HG03571 (cell line): ENCODE measurements around the gene ARHGEF7.
"Not testable (repeated sequence)": the region's sequence is repeated elsewhere in the genome, so short reads cannot be mapped to it uniquely, and the experiment has no call there.

ENCODE experiments used
- ATAC-seq: cut with Tn5 transposase; IDR thresholded peaks from one replicate; pipeline ENCODE4 v1.9.1; 2021; ENCODE audit not compliant: unreplicated experiment

ARHGEF7 gene

GRCh38 chr13:111249637-111250360 lies 134.7 kb downstream of the ARHGEF7 start:
- no peak for ATAC-seq

- no peak for ATAC-seq
These were observed 136.7 kb downstream of the ARHGEF7 start for GRCh38 chr13:111251646-111252445.

DNA sequence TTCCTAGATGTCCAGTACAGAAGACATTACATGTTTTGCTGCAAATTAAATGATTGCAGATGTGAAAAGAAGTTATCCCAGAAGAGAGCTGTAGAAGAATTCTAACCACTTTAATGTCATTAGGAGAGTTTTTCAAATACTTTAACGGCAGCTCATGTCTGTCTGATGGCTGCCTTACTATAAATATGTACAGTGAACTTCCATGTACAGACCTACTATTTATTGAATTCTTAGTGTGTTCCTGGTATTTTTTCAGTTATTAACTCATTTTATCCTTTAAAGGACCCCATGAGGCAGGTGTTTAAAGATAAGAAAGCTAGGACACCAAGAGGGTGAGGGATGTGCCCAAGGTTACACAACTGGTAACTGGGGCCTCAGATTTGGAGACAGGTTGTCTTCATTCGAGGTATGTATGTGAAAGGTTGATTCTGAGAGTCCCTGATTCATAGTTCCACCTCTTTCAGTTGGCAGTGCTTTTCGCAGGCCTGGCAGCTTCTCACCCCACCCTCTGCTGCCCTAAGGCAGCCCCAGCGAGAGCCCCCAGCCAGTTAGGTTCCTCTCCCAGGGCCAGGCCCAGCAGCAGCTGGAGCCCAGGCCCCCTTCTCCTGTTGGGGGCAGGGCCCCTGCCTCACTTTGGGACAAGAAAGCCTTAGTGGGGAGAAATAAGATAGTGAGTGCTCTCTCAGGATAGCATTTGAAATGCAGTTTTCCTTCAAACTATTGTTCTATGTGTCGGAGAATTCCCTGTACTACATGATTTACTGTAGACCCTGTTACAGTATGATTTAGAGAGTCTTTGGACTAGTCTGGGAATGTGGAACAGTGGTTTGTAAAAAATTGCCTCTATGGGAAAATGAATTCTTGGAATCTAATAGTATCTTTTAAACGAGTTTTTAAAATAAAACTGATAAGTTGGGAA lies 137.6 kb downstream of the ARHGEF7 start:
- ATAC-seq, result no peak

GRCh38 chr13:111253365-111253872 lies 138.3 kb downstream of the ARHGEF7 start:
- no peak for ATAC-seq

DNA sequence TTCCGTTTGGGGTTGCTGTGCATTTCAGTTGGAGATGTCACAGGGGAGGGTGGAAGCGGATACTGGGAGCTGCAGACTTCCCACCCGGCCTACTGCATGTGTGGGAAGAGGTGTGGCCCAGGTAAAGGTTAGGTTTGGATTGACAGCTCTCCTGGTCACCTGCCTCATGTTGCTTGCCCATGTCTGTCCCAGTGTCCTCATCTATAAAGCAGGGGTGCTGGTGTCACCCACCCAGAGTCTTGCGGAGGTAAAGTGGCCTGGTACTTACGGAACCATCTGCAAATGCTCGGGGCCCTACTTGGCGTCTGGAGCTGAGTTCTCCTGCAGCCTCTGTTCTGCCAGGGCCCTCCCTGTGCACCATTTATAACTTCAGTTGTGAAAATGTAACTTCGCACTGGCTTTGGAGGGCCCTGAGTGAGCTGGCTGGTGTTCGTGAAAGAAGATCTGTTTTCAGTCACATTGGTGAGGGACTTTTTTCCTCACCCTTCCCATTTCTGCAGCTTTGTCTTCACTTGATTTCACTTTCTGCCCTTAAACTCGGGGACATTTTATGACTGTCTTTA lies 140.2 kb downstream of the ARHGEF7 start:
- no peak for ATAC-seq

GRCh38 chr13:111256458-111256857 lies 141.3 kb downstream of the ARHGEF7 start:
- no peak for ATAC-seq

DNA sequence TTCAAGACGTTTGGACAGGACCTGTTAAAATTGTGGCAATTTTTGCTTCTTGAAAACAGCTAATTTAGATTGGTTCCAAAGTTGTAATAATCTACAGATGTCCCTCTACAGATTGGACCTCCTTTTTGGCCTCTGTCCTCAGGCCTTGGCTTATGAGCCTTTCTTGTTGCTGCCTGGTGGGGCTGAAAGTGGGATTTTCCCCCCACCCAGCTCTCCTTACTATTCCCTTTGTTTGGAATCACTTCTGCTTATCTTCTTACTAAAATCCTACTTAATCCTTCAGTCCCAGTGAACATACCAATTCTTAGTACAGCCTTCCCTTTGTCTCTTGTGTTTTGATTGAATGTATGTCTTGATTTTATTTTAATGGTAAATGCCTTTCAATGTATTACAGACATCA lies 141.8 kb downstream of the ARHGEF7 start:
- no peak for ATAC-seq

DNA sequence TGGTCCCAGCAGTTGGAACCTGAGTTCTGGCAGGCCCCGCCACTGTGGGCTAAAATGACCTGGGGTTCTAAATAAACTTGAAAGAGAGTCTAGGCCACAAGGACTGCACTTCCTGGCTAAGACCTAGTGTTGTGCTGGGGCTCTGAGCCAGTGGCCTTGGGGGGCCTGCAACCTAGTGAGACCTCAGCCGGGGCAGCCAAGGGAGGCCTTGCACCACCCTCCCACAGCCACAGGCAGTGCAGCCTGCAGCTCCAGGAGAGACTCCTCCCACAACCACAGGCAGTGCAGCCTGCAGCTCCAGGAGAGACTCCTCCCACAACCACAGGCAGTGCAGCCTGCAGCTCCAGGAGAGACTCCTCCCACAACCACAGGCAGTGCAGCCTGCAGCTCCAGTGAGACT lies 142.8 kb downstream of the ARHGEF7 start:
- ATAC-seq, result not testable (repeated sequence)

DNA sequence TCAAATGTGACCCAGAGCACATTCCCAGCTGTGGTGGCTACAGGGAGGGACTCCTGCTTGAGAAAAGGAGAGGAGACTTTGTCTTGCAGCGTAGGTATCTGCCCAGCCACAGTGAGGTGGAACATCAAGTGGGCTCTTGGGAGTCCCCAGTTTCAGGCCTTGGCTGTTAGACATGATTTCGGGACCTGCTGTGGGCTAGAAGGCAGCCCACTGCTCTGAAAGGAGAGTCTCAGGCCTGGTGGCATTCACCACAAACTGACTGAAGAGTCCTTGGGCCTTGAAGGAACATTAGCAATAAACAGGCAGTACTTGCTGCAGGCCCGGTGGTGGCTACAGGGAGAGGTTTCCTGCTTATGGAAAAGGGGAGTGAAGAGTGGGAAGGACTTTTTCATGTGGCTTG lies 143.5 kb downstream of the ARHGEF7 start:
- no peak for ATAC-seq

GRCh38 chr13:111259058-111259457 lies 143.9 kb downstream of the ARHGEF7 start:
- no peak for ATAC-seq

DNA sequence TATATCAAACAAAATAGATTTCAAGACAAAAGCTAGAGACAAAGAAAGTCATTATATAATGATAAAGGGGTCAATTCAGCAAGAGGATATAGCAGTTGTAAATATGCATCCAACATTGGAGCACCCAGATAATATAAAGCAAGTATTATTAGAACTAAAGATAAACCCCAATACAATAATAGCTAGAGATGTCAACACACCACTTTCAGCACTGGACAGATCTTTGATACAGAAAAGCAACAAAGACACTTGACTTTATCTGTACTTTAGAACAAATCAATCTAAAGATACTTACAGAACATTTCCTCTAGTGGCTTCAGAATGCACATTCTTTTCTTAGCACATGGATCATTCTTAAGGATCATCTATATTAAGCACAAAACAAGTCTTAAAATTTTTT lies 146.2 kb downstream of the ARHGEF7 start:
- ATAC-seq, result no peak

DNA sequence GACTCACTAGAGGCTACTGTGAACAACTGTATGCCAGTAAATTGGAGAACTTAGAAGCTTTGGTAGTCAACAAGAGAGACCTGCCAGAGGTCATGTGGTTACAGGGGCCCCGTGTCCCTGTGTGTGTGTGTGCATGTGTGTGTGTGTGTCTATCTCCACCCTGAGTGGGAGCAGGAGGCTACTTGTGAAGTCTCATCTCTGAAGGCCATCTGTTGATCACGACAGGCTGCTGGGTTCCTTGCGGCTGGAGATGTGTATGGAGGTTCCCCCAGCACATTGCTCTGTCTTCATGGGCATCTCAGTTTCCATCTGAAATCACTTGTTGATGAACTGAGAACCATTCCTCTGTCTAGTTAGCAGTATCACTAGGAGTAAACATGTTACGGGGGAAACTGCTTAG lies 147.2 kb downstream of the ARHGEF7 start:
- no peak for ATAC-seq

DNA sequence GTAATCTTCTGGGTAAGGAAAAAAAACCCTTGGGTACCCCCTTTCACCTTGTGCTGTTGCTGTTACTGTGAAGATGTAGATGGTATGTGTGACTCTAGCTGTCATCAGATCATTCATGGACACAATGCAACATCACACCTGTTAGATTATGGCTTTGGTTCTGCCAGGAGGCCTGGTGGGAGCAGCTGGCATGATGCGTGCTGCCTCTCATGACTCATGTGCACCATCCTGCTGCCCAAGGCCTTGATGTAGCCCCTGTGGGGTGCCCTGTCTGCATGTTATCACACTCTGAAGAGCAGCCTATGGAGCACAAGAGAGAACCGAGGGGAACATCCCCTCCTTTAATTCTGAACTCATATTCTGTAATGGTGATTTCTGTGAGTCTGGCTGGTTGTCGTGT lies 147.6 kb downstream of the ARHGEF7 start:
- ATAC-seq, result no peak

DNA sequence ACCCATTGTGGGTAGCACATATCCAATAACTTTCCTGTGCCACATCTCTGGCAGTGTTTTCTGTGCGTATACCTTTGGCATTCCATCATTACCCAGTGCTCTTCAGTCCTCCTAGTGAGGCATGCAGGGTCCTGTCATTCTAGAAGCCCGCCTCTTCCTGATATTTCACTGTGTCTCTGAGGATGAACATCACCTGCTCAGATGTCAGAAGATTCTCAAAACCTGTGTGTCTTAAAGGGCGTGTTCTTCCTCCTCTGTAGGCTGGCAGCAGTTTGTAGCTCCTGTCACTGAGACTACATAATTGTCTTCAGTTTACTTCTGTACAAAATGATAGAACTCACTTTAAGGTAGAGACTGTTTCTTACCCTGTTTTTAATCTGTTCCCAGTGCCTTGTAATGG lies 148.5 kb downstream of the ARHGEF7 start:
- no peak for ATAC-seq

DNA sequence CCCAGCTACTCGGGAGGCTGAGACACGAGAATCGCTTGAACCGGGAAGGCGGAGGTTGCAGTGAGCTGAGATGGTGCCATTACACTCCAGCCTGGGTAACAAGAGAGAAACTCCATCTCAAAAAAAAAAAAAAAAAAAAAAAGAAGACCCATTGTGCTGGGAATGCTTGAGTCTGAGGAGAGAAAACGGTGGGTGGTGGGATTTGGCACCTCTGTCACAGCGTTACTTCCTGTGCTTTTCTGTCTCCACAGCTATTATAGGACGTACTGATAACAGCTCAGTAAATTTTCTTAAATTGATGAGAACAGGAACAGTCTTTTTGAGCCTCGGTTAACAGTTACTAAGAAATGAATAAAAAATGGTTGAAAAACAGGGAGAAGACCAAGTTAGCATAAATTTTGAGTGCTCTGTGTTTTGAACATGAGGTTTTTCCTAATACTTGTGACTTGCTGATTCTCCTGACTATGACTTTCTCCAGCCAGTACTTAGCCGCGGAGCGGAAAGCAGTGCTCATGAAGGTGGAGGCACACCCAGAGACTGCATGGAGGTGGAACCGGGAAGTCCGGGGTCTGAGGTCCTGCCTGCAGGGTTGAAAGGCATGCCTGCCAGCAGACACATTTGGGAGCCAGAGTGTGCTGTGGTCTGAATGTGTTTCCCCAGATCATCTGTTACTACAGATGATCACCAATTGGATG lies 150.0 kb downstream of the ARHGEF7 start:
- no peak for ATAC-seq

- ATAC-seq, result no peak
These were observed 150.6 kb downstream of the ARHGEF7 start for GRCh38 chr13:111265701-111266035.

DNA sequence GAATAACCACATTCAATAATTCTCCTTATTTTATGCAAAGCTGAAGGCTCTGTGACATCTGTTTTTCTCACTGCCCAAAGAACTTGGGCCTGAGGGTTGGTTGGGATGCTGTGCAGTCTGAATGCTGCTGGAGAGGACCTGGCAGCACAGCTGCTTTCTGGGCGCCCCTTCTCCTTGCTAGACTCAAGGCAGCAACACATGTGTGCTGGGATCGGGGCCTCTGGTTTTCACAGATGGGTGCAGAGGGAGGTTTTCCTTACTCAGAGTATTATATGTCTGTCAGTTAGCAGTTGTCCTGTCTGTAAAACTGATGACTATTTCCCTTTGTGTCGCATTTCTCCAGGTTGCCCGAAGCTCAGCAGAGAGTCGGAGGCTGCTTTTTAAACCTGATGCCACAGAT lies 152.1 kb downstream of the ARHGEF7 start:
- ATAC-seq, result no peak

DNA sequence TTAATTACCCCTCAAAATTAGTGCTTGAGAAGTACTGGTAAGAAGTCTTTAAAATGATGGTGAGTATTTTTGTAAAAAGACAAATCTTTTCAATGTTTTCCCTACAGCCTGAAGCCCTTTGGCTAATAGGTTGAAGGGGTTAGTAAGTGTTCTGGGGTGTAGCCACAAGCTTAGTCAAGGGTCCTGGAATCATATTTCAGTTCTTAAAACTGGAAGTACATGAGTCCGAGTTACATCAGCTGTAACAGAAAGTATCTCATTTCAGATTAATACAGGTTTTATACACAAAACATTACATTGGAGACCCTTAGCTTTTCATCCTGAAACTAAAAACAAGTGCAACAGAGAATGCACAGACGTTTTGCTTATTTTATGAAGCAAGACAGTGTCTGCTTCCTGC lies 152.7 kb downstream of the ARHGEF7 start:
- ATAC-seq, result no peak

DNA sequence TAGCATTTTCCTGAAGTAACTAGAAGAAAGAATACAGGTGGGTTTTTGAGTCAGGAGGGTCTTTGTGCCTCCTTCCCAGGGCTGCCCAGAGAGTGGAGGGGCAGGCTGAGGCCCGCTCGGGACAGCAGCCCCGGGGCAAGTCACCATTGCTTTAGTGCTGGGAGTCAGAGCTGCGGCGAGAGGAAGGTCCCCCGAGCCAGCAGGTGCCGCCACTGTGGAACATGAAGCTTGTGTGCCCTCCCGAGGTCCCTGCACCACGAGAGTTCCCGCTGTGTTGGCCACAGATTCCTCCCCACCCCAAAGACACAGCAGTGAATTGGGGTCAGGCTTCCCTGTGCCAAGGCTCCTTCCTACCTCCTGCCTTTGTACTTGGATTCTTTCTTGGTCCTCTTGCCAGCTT lies 154.4 kb downstream of the ARHGEF7 start:
- ATAC-seq, result no peak

DNA sequence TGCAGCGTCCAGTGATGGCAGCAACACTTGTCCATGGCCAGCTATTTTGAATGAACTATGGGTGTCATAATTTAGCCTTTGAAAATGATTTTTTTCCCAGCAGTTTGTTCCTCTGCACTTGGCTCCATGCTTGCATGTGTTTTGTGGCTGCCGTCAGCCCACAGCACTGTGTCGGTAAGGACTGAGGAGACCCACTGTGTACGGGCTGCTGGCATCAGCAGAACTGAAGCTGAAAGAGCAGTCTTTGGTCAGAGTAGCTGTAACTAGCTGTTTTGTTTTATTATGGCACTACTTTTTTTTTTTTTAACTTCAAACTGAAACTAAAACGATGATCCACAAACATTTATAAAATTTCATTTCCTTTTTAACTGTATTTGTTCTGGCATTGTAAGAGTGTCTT lies 155.0 kb downstream of the ARHGEF7 start:
- no peak for ATAC-seq
